Measurements from ENCODE around the gene C8G. TPM values are rescaled to one million over a fixed set of nuclear protein-coding genes. Genes with fewer than 3 reads are reported as not detected.

The C8G gene
- total RNA-seq, 4 donors from 2014 or later: 4.3 to 7.9 (median 6.4) TPM; not detected in 1

DNA sequence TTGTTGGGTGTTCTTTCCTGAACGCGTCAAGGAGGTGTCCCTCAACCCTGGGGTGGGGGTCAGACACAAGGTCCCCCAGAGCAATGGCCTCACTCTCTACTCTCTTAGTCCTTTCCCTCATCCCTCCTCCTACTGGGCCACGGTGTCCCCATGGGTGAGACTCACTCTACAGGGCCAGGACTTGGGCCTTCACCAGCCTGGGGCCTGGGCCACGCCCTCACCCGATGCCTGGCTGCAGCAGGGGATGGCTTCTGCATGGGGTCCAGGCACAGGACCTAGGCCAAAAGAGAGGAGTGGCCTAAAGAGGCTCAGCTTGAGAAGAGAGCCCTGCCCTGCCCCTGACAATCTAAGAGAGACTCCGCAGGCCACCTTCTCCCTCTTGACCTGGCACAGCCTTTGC, 12.9 kb downstream of the C8G start:
- 91% methylated on average over 6 of the region's 6 CpGs; no CpG with 5 or more reads in 1 of the 2 donors for WGBS, 2 donors (ENCODE audit: low coverage in 1 of 2)
- in situ Hi-C loops (cut with MboI; ENCODE audit: low pct_ligation_motif_present in 1 of 4, low pct_unique_long_range_greater_than_20kb in 1 of 4, low sequenced_read_pairs in 3 of 4): no loop called here
- H3K4me1 ChIP-seq: no peaks in the 10 kb centered on the region

DNA sequence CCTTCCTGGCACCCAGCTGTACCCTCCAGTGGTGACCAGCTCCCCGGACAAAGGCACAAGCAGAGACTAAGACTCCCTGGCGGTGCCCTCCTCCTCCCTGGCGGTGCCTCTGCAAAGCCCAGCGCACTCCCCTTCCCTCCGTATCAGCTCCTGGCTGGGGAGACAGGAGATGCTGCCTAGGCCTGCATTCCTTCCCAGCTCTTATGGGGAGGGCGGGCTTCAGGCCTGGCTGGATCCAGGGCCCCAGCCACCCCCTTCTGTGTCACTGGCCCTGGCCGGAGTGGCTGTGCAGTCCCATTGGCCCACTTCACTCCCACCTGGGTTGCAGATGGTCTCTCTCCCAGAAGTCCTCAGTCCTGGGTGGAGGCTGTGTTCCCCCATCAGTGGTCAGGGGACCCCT, 13.4 kb downstream of the C8G start:
- intact Hi-C loops (cut with DNase I; ENCODE audit: low total_unique reads) (no loop called here), in situ Hi-C loops (cut with MboI; ENCODE audit: low pct_ligation_motif_present in 1 of 4, low pct_unique_long_range_greater_than_20kb in 1 of 4, low sequenced_read_pairs in 3 of 4) (no loop called here)
- Histone ChIP-seq H3K27me3 (no peaks in the 10 kb centered on the region), H3K27ac (no peak overlapping the region), H3K4me1 (no peaks in the 10 kb centered on the region), H3K9me3 (no peaks in the 10 kb centered on the region), H3K4me3 (no peak overlapping the region), H3K36me3 (no peaks in the 10 kb centered on the region)
- DNase-seq: no peak
- TF ChIP-seq CTCF (IDR thresholded peaks at IDR 0.05) (no peak), POLR2A (IDR thresholded peaks at IDR 0.05) (no peak), EP300 (IDR thresholded peaks at IDR 0.05; ENCODE audit: low read depth) (no peak), POLR2AphosphoS5 (IDR thresholded peaks at IDR 0.05) (no peak)
- WGBS, 2 donors (ENCODE audit: low coverage in 1 of 2): 86% methylated on average over 7 of the region's 7 CpGs; no CpG with 5 or more reads in 1 of the 2 donors

More for the DNA sequence above, 12.9 kb downstream of the C8G start:
- H3K27ac ChIP-seq: no peak overlapping the region
- intact Hi-C loops (cut with DNase I; ENCODE audit: low total_unique reads): no loop called here
- no peaks in the 10 kb centered on the region for H3K36me3 ChIP-seq
- no peak for TF ChIP-seq POLR2A (IDR thresholded peaks at IDR 0.05)
- no peak for TF ChIP-seq CTCF (IDR thresholded peaks at IDR 0.05)
- TF ChIP-seq POLR2AphosphoS5 (IDR thresholded peaks at IDR 0.05): no peak
- no peak for TF ChIP-seq EP300 (IDR thresholded peaks at IDR 0.05; ENCODE audit: low read depth)
- H3K4me3 ChIP-seq: no peak overlapping the region
- no peaks in the 10 kb centered on the region for H3K27me3 ChIP-seq
- no peak for DNase-seq
- H3K9me3 ChIP-seq: no peaks in the 10 kb centered on the region

GRCh38 chr9:136958898-136959850, 14.1 kb downstream of the C8G start:
- WGBS, 2 donors (ENCODE audit: low coverage in 1 of 2): 85 to 100% methylated on average over 3 to 17 of the region's 28 CpGs
- DNase-seq: no peak
- no peak overlapping the region for H3K4me3 ChIP-seq
- no peak overlapping the region for H3K27ac ChIP-seq
- in situ Hi-C loops (cut with MboI; ENCODE audit: low pct_ligation_motif_present in 1 of 4, low pct_unique_long_range_greater_than_20kb in 1 of 4, low sequenced_read_pairs in 3 of 4) (no loop called here), intact Hi-C loops (cut with DNase I; ENCODE audit: low total_unique reads) (no loop called here)
- no peaks in the 10 kb centered on the region for H3K36me3 ChIP-seq
- no peaks in the 10 kb centered on the region for H3K9me3 ChIP-seq
- H3K4me1 ChIP-seq: peaks cover 0 to 3% (median 3%) of the 10 kb centered on the region in 4 donors
- no peaks in the 10 kb centered on the region for H3K27me3 ChIP-seq
- no peak for TF ChIP-seq EP300 (IDR thresholded peaks at IDR 0.05; ENCODE audit: low read depth)
- no peak for TF ChIP-seq POLR2AphosphoS5 (IDR thresholded peaks at IDR 0.05)
- TF ChIP-seq POLR2A (IDR thresholded peaks at IDR 0.05): no peak
- no peak for TF ChIP-seq CTCF (IDR thresholded peaks at IDR 0.05)

- DNase-seq: no peak
- H3K27ac ChIP-seq: no peak overlapping the region
- no peak overlapping the region for H3K4me3 ChIP-seq
Measured at GRCh38 chr9:136960212-136960937, 15.3 kb downstream of the C8G start.

More at GRCh38 chr9:136960212-136960937, 15.3 kb downstream of the C8G start:
- 36 to 80% methylated on average over 7 to 13 of the region's 19 CpGs for WGBS, 2 donors (ENCODE audit: low coverage in 1 of 2)
- in situ Hi-C loops (cut with MboI; ENCODE audit: low pct_ligation_motif_present in 1 of 4, low pct_unique_long_range_greater_than_20kb in 1 of 4, low sequenced_read_pairs in 3 of 4) (no loop called here), intact Hi-C loops (cut with DNase I; ENCODE audit: low total_unique reads) (no loop called here)
- H3K36me3 ChIP-seq: no peaks in the 10 kb centered on the region
- H3K9me3 ChIP-seq: no peaks in the 10 kb centered on the region
- TF ChIP-seq CTCF (IDR thresholded peaks at IDR 0.05) (no peak), EP300 (IDR thresholded peaks at IDR 0.05; ENCODE audit: low read depth) (no peak), POLR2A (IDR thresholded peaks at IDR 0.05) (no peak), POLR2AphosphoS5 (IDR thresholded peaks at IDR 0.05) (no peak)
- no peaks in the 10 kb centered on the region for H3K27me3 ChIP-seq
- H3K4me1 ChIP-seq: peaks cover 0 to 10% (median 8%) of the 10 kb centered on the region in 4 donors

Measured in transverse colon (tissue), 4 donors.